Measurements from ENCODE around the gene AADACL4. TPM values are rescaled to one million over a fixed set of nuclear protein-coding genes. Genes with fewer than 3 reads are reported as not detected.

Gene AADACL4
- total and polyA plus RNA-seq, 2 donors (not counting 1 experiment from before 2014, with no cell fraction given): not detected

- Histone ChIP-seq H3K27ac (ENCODE audit: low read length in 2 of 2) (no peak overlapping the region), H4K20me1 (ENCODE audit: control insufficient read depth, insufficient read depth, low read length, poor library complexity, severe bottlenecking) (no peaks in the 10 kb centered on the region), H2AFZ (ENCODE audit: insufficient read depth, low read depth, low read length, poor library complexity, severe bottlenecking) (no peak overlapping the region), H3K4me2 (replicated peaks; ENCODE audit: low read depth, low read length, poor library complexity, severe bottlenecking) (no peak overlapping the region), H3K36me3 (replicated peaks in 1 of 2; ENCODE audit: control extremely low read depth in 1 of 2, control insufficient read depth in 1 of 2, extremely low read depth in 1 of 2, insufficient read depth in 2 of 2, low read length in 1 of 2) (no peaks in the 10 kb centered on the region), H3K9me3 (ENCODE audit: control extremely low read depth in 1 of 3, control insufficient read depth in 2 of 3, insufficient read depth in 1 of 3, low read length in 2 of 3) (no peaks in the 10 kb centered on the region), H3K4me1 (ENCODE audit: control insufficient read depth in 2 of 2, insufficient read depth in 2 of 2, low read length in 2 of 2) (no peaks in the 10 kb centered on the region), H3K27me3 (replicated peaks in 1 of 4; ENCODE audit: control extremely low read depth in 1 of 4, control insufficient read depth in 3 of 4, insufficient read depth in 4 of 4, low read length in 3 of 4) (no peaks in the 10 kb centered on the region), H3K79me2 (ENCODE audit: control insufficient read depth, insufficient read depth, low read length) (no peaks in the 10 kb centered on the region), H3K4me3 (ENCODE audit: control extremely low read depth in 1 of 5, extremely low read depth in 1 of 5, insufficient read depth in 1 of 5, low read depth in 2 of 5, low read length in 4 of 5) (no peak overlapping the region), H3K9ac (ENCODE audit: low read length) (no peak overlapping the region)
- H3K9me3 Mint-ChIP-seq (ENCODE audit: insufficient read depth): no peaks in the 10 kb centered on the region
- intact Hi-C loops (cut with micrococcal nuclease): no loop called here
- CTCF ChIA-PET: no interaction called here
- POLR2A ChIA-PET: no interaction called here
- 90% methylated on average over 3 of the region's 5 CpGs for WGBS (ENCODE audit: insufficient coverage)
- no peak for DNase-seq
- TF ChIP-seq CTCF (IDR thresholded peaks at IDR 0.05) (no peak), EZH2 (IDR thresholded peaks at IDR 0.05; ENCODE audit: borderline replicate concordance, insufficient read depth, low read depth, low read length, poor library complexity, severe bottlenecking) (no peak)
- peaks cover 8% of the 10 kb centered on the region for H3K27me3 Mint-ChIP-seq
- H3K4me1 Mint-ChIP-seq: no peaks in the 10 kb centered on the region
- H3K4me3 Mint-ChIP-seq: no peak overlapping the region
- H3K27ac Mint-ChIP-seq: no peak overlapping the region
- no peak for ATAC-seq (ENCODE audit: low read depth)
Observed at GRCh38 chr1:12627296-12627695, 16.6 kb upstream of the AADACL4 start.

- H4K20me1 ChIP-seq (ENCODE audit: control insufficient read depth, insufficient read depth, low read length, poor library complexity, severe bottlenecking): no peaks in the 10 kb centered on the region
- H2AFZ ChIP-seq (ENCODE audit: insufficient read depth, low read depth, low read length, poor library complexity, severe bottlenecking): no peak overlapping the region
- Mint-ChIP-seq H3K27me3 (peaks cover 6% of the 10 kb centered on the region), H3K9me3 (ENCODE audit: insufficient read depth) (no peaks in the 10 kb centered on the region), H3K4me3 (no peak overlapping the region), H3K4me1 (no peaks in the 10 kb centered on the region), H3K27ac (no peak overlapping the region)
- H3K4me1 ChIP-seq (ENCODE audit: control insufficient read depth in 2 of 2, insufficient read depth in 2 of 2, low read length in 2 of 2): no peaks in the 10 kb centered on the region
- H3K79me2 ChIP-seq (ENCODE audit: control insufficient read depth, insufficient read depth, low read length): no peaks in the 10 kb centered on the region
- no peaks in the 10 kb centered on the region for H3K36me3 ChIP-seq (replicated peaks in 1 of 2; ENCODE audit: control extremely low read depth in 1 of 2, control insufficient read depth in 1 of 2, extremely low read depth in 1 of 2, insufficient read depth in 2 of 2, low read length in 1 of 2)
- intact Hi-C loops (cut with micrococcal nuclease): no loop called here
- 100% methylated on average over 1 of the region's 1 CpG for WGBS (ENCODE audit: insufficient coverage)
- no peak overlapping the region for H3K4me3 ChIP-seq (ENCODE audit: control extremely low read depth in 1 of 5, extremely low read depth in 1 of 5, insufficient read depth in 1 of 5, low read depth in 2 of 5, low read length in 4 of 5)
- POLR2A ChIA-PET: no interaction called here
- H3K27me3 ChIP-seq (replicated peaks in 1 of 4; ENCODE audit: control extremely low read depth in 1 of 4, control insufficient read depth in 3 of 4, insufficient read depth in 4 of 4, low read length in 3 of 4): no peaks in the 10 kb centered on the region
- TF ChIP-seq EZH2 (IDR thresholded peaks at IDR 0.05; ENCODE audit: borderline replicate concordance, insufficient read depth, low read depth, low read length, poor library complexity, severe bottlenecking): no peak
- no peak for TF ChIP-seq CTCF (IDR thresholded peaks at IDR 0.05)
- ATAC-seq (ENCODE audit: low read depth): no peak
- H3K27ac ChIP-seq (ENCODE audit: low read length in 2 of 2): no peak overlapping the region
- DNase-seq: no peak
- H3K9me3 ChIP-seq (ENCODE audit: control extremely low read depth in 1 of 3, control insufficient read depth in 2 of 3, insufficient read depth in 1 of 3, low read length in 2 of 3): no peaks in the 10 kb centered on the region
- no peak overlapping the region for H3K9ac ChIP-seq (ENCODE audit: low read length)
- no peak overlapping the region for H3K4me2 ChIP-seq (replicated peaks; ENCODE audit: low read depth, low read length, poor library complexity, severe bottlenecking)
- CTCF ChIA-PET: interaction anchor here (1.1 to 1.2 kb wide), 3 partner anchors 8 to 319 kb away, joined by 3 read pairs; no protein-coding TSS in a partner anchor
Observed at GRCh38 chr1:12629511-12629956, 14.4 kb upstream of the AADACL4 start.

Measured in B cell (primary cell).